GM12891 (cell line): ENCODE data around the gene C3orf33.

Experiments used
- PAX5 ChIP-seq: IDR thresholded peaks from 2 replicates; pipeline ENCODE4 v1.6.1; 2011; ENCODE audit warnings: low read length, moderate library complexity, mild to moderate bottlenecking; ENCODE audit not compliant: insufficient read depth, severe bottlenecking
- POLR2A ChIP-seq: IDR thresholded peaks from 2 replicates; pipeline ENCODE4 v1.6.1; 2011; ENCODE audit warnings: low read depth, low read length, control low read depth
- POLR2AphosphoS5 ChIP-seq: IDR thresholded peaks from 2 replicates; pipeline ENCODE4 v1.6.1; 2011; ENCODE audit warnings: low read depth, low read length, control low read depth

- no peak for TF ChIP-seq POLR2AphosphoS5
- no peak for TF ChIP-seq PAX5
- no peak for TF ChIP-seq POLR2A
Measured at GRCh38 chr3:155772801-155773200, 33.3 kb downstream of the C3orf33 start.
